ENCODE results near the gene SATL1.
"Not testable (repeated sequence)": the region's sequence is repeated elsewhere in the genome, so short reads cannot be mapped to it uniquely, and the experiment has no call there.

SATL1 gene

GRCh38 chrX:85108165-85108564 is 135.4 kb downstream of the SATL1 start:
- Histone ChIP-seq H3K4me3 (ENCODE audit: low read depth, low read length) (no peak overlapping the region), H3K27ac (ENCODE audit: low read depth, low read length) (no peak overlapping the region), H3K9ac (ENCODE audit: low read length) (no peak overlapping the region), H3K9me3 (ENCODE audit: control insufficient read depth, insufficient read depth, low read depth, low read length) (peaks cover 4% of the 10 kb centered on the region), H3K4me1 (ENCODE audit: control insufficient read depth, insufficient read depth, low read length) (no peaks in the 10 kb centered on the region), H3K36me3 (ENCODE audit: control insufficient read depth, insufficient read depth, low read length) (no peaks in the 10 kb centered on the region), H3K27me3 (ENCODE audit: control insufficient read depth, insufficient read depth, low read length) (no peaks in the 10 kb centered on the region)

- no peaks in the 10 kb centered on the region for H3K4me1 ChIP-seq (ENCODE audit: control insufficient read depth, insufficient read depth, low read length)
- no peak overlapping the region for H3K27ac ChIP-seq (ENCODE audit: low read depth, low read length)
- no peaks in the 10 kb centered on the region for H3K36me3 ChIP-seq (ENCODE audit: control insufficient read depth, insufficient read depth, low read length)
- no peak overlapping the region for H3K4me3 ChIP-seq (ENCODE audit: low read depth, low read length)
- no peak overlapping the region for H3K9ac ChIP-seq (ENCODE audit: low read length)
- peaks cover 4% of the 10 kb centered on the region for H3K9me3 ChIP-seq (ENCODE audit: control insufficient read depth, insufficient read depth, low read depth, low read length)
- no peaks in the 10 kb centered on the region; the same call in 1 of the 2 replicates for H3K27me3 ChIP-seq (ENCODE audit: control insufficient read depth, insufficient read depth, low read length)
Measured at GRCh38 chrX:85107407-85107806, 136.2 kb downstream of the SATL1 start.

GRCh38 chrX:85089321-85089840 is 154.2 kb downstream of the SATL1 start:
- Histone ChIP-seq H3K9ac (ENCODE audit: low read length) (no peak overlapping the region), H3K9me3 (ENCODE audit: control insufficient read depth, insufficient read depth, low read depth, low read length) (no peaks in the 10 kb centered on the region), H3K4me3 (ENCODE audit: low read depth, low read length) (no peak overlapping the region), H3K27ac (ENCODE audit: low read depth, low read length) (no peak overlapping the region), H3K36me3 (ENCODE audit: control insufficient read depth, insufficient read depth, low read length) (peaks cover 21% of the 10 kb centered on the region), H3K4me1 (ENCODE audit: control insufficient read depth, insufficient read depth, low read length) (no peaks in the 10 kb centered on the region), H3K27me3 (ENCODE audit: control insufficient read depth, insufficient read depth, low read length) (no peaks in the 10 kb centered on the region)

DNA sequence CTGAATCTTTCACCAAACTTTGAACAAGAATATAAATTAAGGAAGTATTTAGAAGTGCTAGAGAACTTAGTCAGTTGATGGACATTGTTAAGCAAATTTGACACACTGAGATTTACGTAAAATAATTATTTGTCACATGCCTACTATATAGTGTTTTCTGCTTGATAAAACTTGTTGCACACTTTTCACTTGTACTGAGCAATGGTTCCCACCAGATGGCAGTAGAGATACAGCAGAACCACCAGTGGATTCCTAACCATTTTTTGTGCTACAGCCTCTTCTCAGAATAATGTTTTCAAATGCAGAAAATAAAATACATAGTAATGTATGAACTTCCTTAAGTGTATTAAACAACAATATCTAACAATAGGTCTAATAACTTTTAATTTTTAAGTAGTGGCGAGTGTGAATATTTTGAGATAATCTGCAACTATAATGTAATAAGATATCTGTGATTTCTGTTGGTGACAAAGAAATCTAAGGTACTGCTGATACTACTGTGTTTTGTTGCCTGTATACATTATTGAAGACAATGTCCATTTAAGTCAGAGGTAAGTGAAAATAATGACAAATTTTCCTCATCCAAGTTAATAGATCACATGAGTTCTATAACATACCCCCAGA is 158.7 kb downstream of the SATL1 start:
- no peaks in the 10 kb centered on the region for H3K27me3 ChIP-seq (ENCODE audit: control insufficient read depth, insufficient read depth, low read length)
- no peak overlapping the region for H3K27ac ChIP-seq (ENCODE audit: low read depth, low read length)
- H3K36me3 ChIP-seq (ENCODE audit: control insufficient read depth, insufficient read depth, low read length): peaks cover 13% of the 10 kb centered on the region
- H3K9me3 ChIP-seq (ENCODE audit: control insufficient read depth, insufficient read depth, low read depth, low read length): no peaks in the 10 kb centered on the region
- H3K9ac ChIP-seq (ENCODE audit: low read length): no peak overlapping the region
- no peak overlapping the region for H3K4me3 ChIP-seq (ENCODE audit: low read depth, low read length)
- no peaks in the 10 kb centered on the region for H3K4me1 ChIP-seq (ENCODE audit: control insufficient read depth, insufficient read depth, low read length)

GRCh38 chrX:85077247-85077646 is 166.3 kb downstream of the SATL1 start:
- not testable (repeated sequence) for H3K27me3 ChIP-seq (ENCODE audit: control insufficient read depth, insufficient read depth, low read length); H3K36me3 ChIP-seq (ENCODE audit: control insufficient read depth, insufficient read depth, low read length); H3K4me1 ChIP-seq (ENCODE audit: control insufficient read depth, insufficient read depth, low read length); H3K9me3 ChIP-seq (ENCODE audit: control insufficient read depth, insufficient read depth, low read depth, low read length); H3K4me3 ChIP-seq (ENCODE audit: low read depth, low read length); H3K9ac ChIP-seq (ENCODE audit: low read length); H3K27ac ChIP-seq (ENCODE audit: low read depth, low read length)

DNA sequence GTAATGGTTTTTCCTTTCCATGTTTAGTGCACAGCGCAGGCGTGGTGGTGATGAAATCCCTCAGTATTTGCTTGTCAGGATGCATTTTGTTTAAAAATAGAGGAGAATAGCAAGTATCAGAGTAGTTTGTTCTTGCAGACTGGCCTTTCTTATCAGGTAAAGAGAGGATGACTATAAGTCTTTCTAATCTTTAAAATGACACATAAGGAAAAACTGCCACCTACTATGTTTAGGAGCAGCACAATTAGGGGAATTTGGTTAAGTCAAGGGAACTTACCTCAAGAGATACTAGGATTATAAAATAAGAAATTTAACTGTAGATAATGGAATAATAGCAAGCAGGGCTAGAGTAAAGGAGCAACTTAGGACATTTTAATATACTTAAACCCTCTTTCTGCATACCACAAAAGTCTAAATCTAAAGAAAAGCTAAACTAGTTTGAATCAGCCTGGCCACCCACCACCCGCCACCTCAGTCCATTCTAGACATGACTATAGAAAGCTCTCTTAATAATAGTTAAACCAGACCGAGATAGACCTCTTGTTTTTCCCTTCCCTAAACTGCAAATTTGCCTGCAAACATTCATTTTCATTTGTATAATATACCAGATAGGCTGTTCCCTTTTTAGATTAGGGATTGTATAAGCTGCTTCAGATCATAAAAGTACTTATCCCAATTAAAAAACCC is 177.9 kb downstream of the SATL1 start:
- H3K4me1 ChIP-seq (ENCODE audit: control insufficient read depth, insufficient read depth, low read length): no peaks in the 10 kb centered on the region

GRCh38 chrX:85052636-85053343 is 190.8 kb downstream of the SATL1 start:
- H3K27ac ChIP-seq (ENCODE audit: low read depth, low read length): no peak overlapping the region
- peaks cover 5% of the 10 kb centered on the region; the same call in 1 of the 2 replicates for H3K36me3 ChIP-seq (ENCODE audit: control insufficient read depth, insufficient read depth, low read length)
- H3K4me3 ChIP-seq (ENCODE audit: low read depth, low read length): no peak overlapping the region
- H3K9me3 ChIP-seq (ENCODE audit: control insufficient read depth, insufficient read depth, low read depth, low read length): no peaks in the 10 kb centered on the region
- H3K4me1 ChIP-seq (ENCODE audit: control insufficient read depth, insufficient read depth, low read length): no peaks in the 10 kb centered on the region
- H3K27me3 ChIP-seq (ENCODE audit: control insufficient read depth, insufficient read depth, low read length): no peaks in the 10 kb centered on the region
- no peak overlapping the region for H3K9ac ChIP-seq (ENCODE audit: low read length)

More for the DNA sequence above, 177.9 kb downstream of the SATL1 start:
- no peaks in the 10 kb centered on the region for H3K9me3 ChIP-seq (ENCODE audit: control insufficient read depth, insufficient read depth, low read depth, low read length)
- H3K36me3 ChIP-seq (ENCODE audit: control insufficient read depth, insufficient read depth, low read length): peaks cover 4% of the 10 kb centered on the region
- no peak overlapping the region for H3K9ac ChIP-seq (ENCODE audit: low read length)
- no peaks in the 10 kb centered on the region for H3K27me3 ChIP-seq (ENCODE audit: control insufficient read depth, insufficient read depth, low read length)
- H3K27ac ChIP-seq (ENCODE audit: low read depth, low read length): no peak overlapping the region
- H3K4me3 ChIP-seq (ENCODE audit: low read depth, low read length): no peak overlapping the region

- H3K27me3 ChIP-seq (ENCODE audit: control insufficient read depth, insufficient read depth, low read length): no peaks in the 10 kb centered on the region
- H3K9ac ChIP-seq (ENCODE audit: low read length): no peak overlapping the region
- H3K36me3 ChIP-seq (ENCODE audit: control insufficient read depth, insufficient read depth, low read length): peaks cover 5% of the 10 kb centered on the region; the same call in 1 of the 2 replicates
- H3K9me3 ChIP-seq (ENCODE audit: control insufficient read depth, insufficient read depth, low read depth, low read length): no peaks in the 10 kb centered on the region
- H3K4me1 ChIP-seq (ENCODE audit: control insufficient read depth, insufficient read depth, low read length): no peaks in the 10 kb centered on the region
- H3K4me3 ChIP-seq (ENCODE audit: low read depth, low read length): no peak overlapping the region
- no peak overlapping the region for H3K27ac ChIP-seq (ENCODE audit: low read depth, low read length)
Measured at GRCh38 chrX:85052205-85052604, 191.4 kb downstream of the SATL1 start.

- no peaks in the 10 kb centered on the region for H3K9me3 ChIP-seq (ENCODE audit: control insufficient read depth, insufficient read depth, low read depth, low read length)
- no peak overlapping the region for H3K9ac ChIP-seq (ENCODE audit: low read length)
- H3K27me3 ChIP-seq (ENCODE audit: control insufficient read depth, insufficient read depth, low read length): no peaks in the 10 kb centered on the region
- no peaks in the 10 kb centered on the region for H3K4me1 ChIP-seq (ENCODE audit: control insufficient read depth, insufficient read depth, low read length)
- peaks cover 5% of the 10 kb centered on the region; the same call in 1 of the 2 replicates for H3K36me3 ChIP-seq (ENCODE audit: control insufficient read depth, insufficient read depth, low read length)
- no peak overlapping the region for H3K27ac ChIP-seq (ENCODE audit: low read depth, low read length)
- H3K4me3 ChIP-seq (ENCODE audit: low read depth, low read length): no peak overlapping the region
Measured at GRCh38 chrX:85051627-85052026, 192.0 kb downstream of the SATL1 start.

Measured in HUES6 (cell line).